Eye (tissue), 1 donor: ENCODE data around the gene CLCNKB.
"Not testable (repeated sequence)": the region's sequence is repeated elsewhere in the genome, so short reads cannot be mapped to it uniquely, and the experiment has no call there.

Source experiments
- DNase-seq: peaks from one replicate; pipeline ENCODE4 v3.0.0-alpha.2; 2015

The CLCNKB gene

GRCh38 chr1:16043521-16043920 lies at the start of gene CLCNKB:
Gene CLCNKB, plus strand, starts transcription at chr1:16043782. Its CDS starts 711 bp downstream, at chr1:16044493.
- no peak for DNase-seq

- no peak for DNase-seq
Measured at GRCh38 chr1:15994081-15994480, 49.5 kb upstream of the CLCNKB start.

GRCh38 chr1:15994590-15995351 lies 48.8 kb upstream of the CLCNKB start:
- peak; percentile 55 for DNase-seq

GRCh38 chr1:15997076-15997585 lies 46.5 kb upstream of the CLCNKB start:
- DNase-seq: no peak

- DNase-seq: no peak
Measured at GRCh38 chr1:15997637-15998280, 45.8 kb upstream of the CLCNKB start.

GRCh38 chr1:15998929-15999328 lies 44.7 kb upstream of the CLCNKB start:
- no peak for DNase-seq

GRCh38 chr1:16001274-16001673 lies 42.3 kb upstream of the CLCNKB start:
- not testable (repeated sequence) for DNase-seq

- no peak for DNase-seq
Measured at GRCh38 chr1:16005597-16005996, 38.0 kb upstream of the CLCNKB start.

- DNase-seq: no peak
Measured at GRCh38 chr1:16006010-16006409, 37.6 kb upstream of the CLCNKB start.

GRCh38 chr1:16006552-16007485 lies 36.8 kb upstream of the CLCNKB start:
- no peak for DNase-seq

GRCh38 chr1:16007671-16008341 lies 35.8 kb upstream of the CLCNKB start:
- DNase-seq: no peak

GRCh38 chr1:16009030-16009460 lies 34.5 kb upstream of the CLCNKB start:
- DNase-seq: peak; percentile 94

- DNase-seq: no peak
Measured at GRCh38 chr1:16009678-16010077, 33.9 kb upstream of the CLCNKB start.

GRCh38 chr1:16010837-16011236 lies 32.7 kb upstream of the CLCNKB start:
- DNase-seq: no peak

- DNase-seq: no peak
Measured at GRCh38 chr1:16011936-16012589, 31.5 kb upstream of the CLCNKB start.

- DNase-seq: peak; percentile 73
Measured at GRCh38 chr1:16012590-16013219, 30.9 kb upstream of the CLCNKB start.

GRCh38 chr1:16013220-16013907 lies 30.2 kb upstream of the CLCNKB start:
- DNase-seq: peak; percentile 68

- DNase-seq: no peak
Measured at GRCh38 chr1:16013908-16014258, 29.7 kb upstream of the CLCNKB start.

- DNase-seq: peak; percentile 52
Measured at GRCh38 chr1:16014509-16015482, 28.8 kb upstream of the CLCNKB start.

- no peak for DNase-seq
Measured at GRCh38 chr1:16015491-16015890, 28.1 kb upstream of the CLCNKB start.
